Measurements from ENCODE around the gene RPSA. TPM values are rescaled to one million over a fixed set of nuclear protein-coding genes. Genes with fewer than 3 reads are reported as not detected.

Gene RPSA
- total RNA-seq, 4 donors from 2014 or later, result 460 to 1,003 (median 843) TPM

DNA sequence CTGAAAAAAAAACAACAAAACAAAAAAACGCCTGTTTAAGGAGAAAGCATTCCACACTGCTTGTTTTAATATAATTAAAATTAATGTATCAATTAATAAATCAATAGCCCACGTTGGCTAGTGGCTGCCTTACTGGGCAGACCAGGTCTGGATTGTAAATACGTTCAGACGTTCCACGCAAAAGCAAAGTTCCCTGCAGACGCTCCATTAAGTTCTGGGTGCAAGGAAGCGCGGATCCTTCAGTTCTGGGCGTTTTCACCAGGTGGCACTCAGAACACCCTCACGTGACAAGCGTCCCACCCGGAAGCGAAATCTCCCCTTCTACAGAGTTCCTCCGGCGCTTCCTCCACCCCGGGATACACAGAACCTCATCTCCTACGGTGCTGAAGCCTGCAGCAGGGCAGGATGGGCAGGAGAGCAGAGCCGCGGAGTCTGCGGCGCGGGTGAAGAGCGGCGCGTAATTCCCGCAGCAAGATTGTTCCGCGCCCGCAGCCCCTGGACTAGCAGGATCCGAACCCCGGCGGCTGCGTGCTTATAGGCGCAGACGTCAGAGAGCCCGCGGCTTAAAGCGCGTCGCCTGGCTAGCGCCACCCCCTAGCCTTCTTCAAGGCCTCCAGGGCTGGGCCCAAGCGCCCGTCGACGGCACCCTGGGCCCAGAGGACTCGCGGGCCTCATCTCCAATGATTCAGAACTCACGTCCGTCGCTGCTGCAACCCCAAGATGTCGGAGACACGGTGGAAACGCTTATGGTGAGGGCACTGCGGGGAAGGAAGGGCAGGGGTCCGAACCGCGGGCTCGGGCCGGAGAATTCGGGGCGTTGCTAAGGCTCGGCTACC, 23.3 kb upstream of the RPSA start, which contains the start of gene SLC25A38:
Gene SLC25A38, plus strand, starts transcription at position 326 of the 836 bp plus-strand sequence. Its CDS starts 355 bp downstream, at position 681.
- 0% methylated on average over 2 to 60 of the region's 62 CpGs for WGBS, 2 donors (ENCODE audit: low coverage in 1 of 2)
- Histone ChIP-seq H3K27me3 (no peaks in the 10 kb centered on the region), H3K9me3 (no peaks in the 10 kb centered on the region), H3K36me3 (no peaks in the 10 kb centered on the region), H3K27ac (peak within 1 kb of the TSS; percentile 94 to 98 (median 96)), H3K4me3 (peak within 1 kb of the TSS; percentile 56 to 81 (median 72)), H3K4me1 (peaks cover 10 to 45% (median 25%) of the 10 kb centered on the region in 4 donors)
- peak; percentile 85 for DNase-seq
- peak; percentile 48 to 64 (median 55) for TF ChIP-seq POLR2AphosphoS5 (IDR thresholded peaks at IDR 0.05)
- TF ChIP-seq, protein P1, sequence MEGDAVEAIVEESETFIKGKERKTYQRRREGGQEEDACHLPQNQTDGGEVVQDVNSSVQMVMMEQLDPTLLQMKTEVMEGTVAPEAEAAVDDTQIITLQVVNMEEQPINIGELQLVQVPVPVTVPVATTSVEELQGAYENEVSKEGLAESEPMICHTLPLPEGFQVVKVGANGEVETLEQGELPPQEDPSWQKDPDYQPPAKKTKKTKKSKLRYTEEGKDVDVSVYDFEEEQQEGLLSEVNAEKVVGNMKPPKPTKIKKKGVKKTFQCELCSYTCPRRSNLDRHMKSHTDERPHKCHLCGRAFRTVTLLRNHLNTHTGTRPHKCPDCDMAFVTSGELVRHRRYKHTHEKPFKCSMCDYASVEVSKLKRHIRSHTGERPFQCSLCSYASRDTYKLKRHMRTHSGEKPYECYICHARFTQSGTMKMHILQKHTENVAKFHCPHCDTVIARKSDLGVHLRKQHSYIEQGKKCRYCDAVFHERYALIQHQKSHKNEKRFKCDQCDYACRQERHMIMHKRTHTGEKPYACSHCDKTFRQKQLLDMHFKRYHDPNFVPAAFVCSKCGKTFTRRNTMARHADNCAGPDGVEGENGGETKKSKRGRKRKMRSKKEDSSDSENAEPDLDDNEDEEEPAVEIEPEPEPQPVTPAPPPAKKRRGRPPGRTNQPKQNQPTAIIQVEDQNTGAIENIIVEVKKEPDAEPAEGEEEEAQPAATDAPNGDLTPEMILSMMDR (IDR thresholded peaks at IDR 0.05), result peak; percentile 17 to 55 (median 41)
- no peak for TF ChIP-seq EP300 (IDR thresholded peaks at IDR 0.05; ENCODE audit: low read depth)
- TF ChIP-seq POLR2A (IDR thresholded peaks at IDR 0.05), result peak; percentile 58
- intact Hi-C loops (cut with DNase I; ENCODE audit: low total_unique reads), result loop anchor here (2.0 to 10.0 kb wide), 2 partner anchors 24 to 278 kb away; partner anchors contain the start of genes GORASP1, RPSA and TTC21A
- in situ Hi-C loops (cut with MboI; ENCODE audit: low pct_ligation_motif_present in 1 of 4, low pct_unique_long_range_greater_than_20kb in 1 of 4, low sequenced_read_pairs in 3 of 4), result loop anchor here (25.0 kb wide), 2 partner anchors 171 to 196 kb away; partner anchors contain the start of gene XIRP1 (in 3 of the 4)

DNA sequence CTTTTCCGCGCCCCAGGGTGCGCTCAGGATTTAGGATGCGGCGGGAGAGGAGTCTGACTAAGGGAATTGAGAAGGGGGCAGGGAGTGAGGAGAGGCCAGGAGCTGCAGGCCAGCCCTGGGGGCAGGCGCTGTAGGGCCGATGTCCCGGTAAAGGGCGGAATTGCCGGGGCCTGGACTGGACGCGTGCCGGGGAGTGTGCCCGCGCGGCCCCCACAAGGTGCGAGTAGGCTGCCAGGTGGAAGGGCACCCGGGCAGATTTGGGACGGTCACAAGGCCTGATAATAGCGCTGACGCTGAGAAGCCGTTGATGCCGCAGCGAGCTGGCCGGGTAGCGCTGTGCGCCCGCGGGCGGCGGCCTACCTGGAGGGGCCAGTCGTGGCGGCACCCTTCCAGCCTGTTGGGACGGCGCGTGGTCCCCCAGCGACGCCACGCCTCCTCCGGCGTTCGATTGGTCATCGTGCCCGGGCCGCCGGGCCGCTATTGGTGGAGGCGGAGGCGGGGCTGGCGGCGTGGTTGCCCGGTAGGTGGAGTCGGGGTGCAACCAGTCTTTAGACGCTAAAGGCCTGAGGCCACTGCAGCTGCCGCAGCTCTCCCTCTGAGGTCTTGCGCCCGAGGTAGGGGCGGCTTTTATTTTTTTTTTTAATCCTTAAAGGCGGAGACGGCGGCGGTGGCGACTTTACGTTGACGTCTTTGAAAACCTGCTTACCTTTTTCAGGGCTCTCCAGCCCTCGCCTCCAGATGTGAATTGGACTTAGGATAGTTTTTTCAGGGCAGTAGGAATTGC, 22.4 kb upstream of the RPSA start:
- Histone ChIP-seq H3K4me3 (peak overlapping the region; percentile 56 to 81 (median 72)), H3K9me3 (no peaks in the 10 kb centered on the region), H3K36me3 (no peaks in the 10 kb centered on the region), H3K27me3 (no peaks in the 10 kb centered on the region), H3K27ac (peak overlapping the region; percentile 94 to 98 (median 96)), H3K4me1 (peaks cover 10 to 49% (median 28%) of the 10 kb centered on the region in 4 donors)
- TF ChIP-seq POLR2AphosphoS5 (IDR thresholded peaks at IDR 0.05) (peak; percentile 91 to 94 (median 91)), POLR2A (IDR thresholded peaks at IDR 0.05) (peak; percentile 92), EP300 (IDR thresholded peaks at IDR 0.05; ENCODE audit: low read depth) (no peak)
- TF ChIP-seq, protein P1 (IDR thresholded peaks at IDR 0.05), result peak in 1 of 5 experiments; percentile 8
- WGBS, 2 donors (ENCODE audit: low coverage in 1 of 2), result 1% methylated on average over 63 of the region's 66 CpGs; no CpG with 5 or more reads in 1 of the 2 donors
- DNase-seq, result peak; percentile 98
- in situ Hi-C loops (cut with MboI; ENCODE audit: low pct_ligation_motif_present in 1 of 4, low pct_unique_long_range_greater_than_20kb in 1 of 4, low sequenced_read_pairs in 3 of 4), result loop anchor here (25.0 kb wide), 2 partner anchors 172 to 197 kb away; partner anchors contain the start of gene XIRP1 (in 3 of the 4)
- intact Hi-C loops (cut with DNase I; ENCODE audit: low total_unique reads), result loop anchor here (2.0 to 10.0 kb wide), 2 partner anchors 23 to 279 kb away; partner anchors contain the start of genes GORASP1, RPSA and TTC21A

DNA sequence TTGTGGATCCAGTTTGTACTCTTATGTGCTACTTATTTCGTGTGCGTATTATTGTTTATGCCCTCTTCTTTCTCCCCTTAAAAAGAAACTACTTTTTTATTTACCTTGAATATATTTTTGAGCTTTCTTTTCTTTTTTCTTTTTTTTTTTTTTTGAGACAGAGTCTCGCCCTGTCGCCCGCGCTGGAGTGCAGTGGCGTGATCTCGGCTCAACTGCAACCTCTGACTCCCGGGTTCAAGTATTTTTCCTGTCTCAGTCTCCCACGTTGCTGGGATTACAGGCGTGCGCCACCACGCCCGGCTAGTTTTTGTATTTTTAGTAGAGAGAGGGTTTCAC, 21.9 kb upstream of the RPSA start:
- peaks cover 10 to 49% (median 28%) of the 10 kb centered on the region in 4 donors for H3K4me1 ChIP-seq
- H3K27me3 ChIP-seq, result no peaks in the 10 kb centered on the region
- intact Hi-C loops (cut with DNase I; ENCODE audit: low total_unique reads) (loop anchor here (10.0 kb wide), 1 partner anchor 280 kb away; the partner anchor contains the start of genes GORASP1 and TTC21A), in situ Hi-C loops (cut with MboI; ENCODE audit: low pct_ligation_motif_present in 1 of 4, low pct_unique_long_range_greater_than_20kb in 1 of 4, low sequenced_read_pairs in 3 of 4) (loop anchor here (25.0 kb wide), 2 partner anchors 172 to 197 kb away; partner anchors contain the start of gene XIRP1 (in 3 of the 4))
- WGBS, 2 donors (ENCODE audit: low coverage in 1 of 2), result 0 to 32% methylated on average over 2 to 14 of the region's 14 CpGs
- no peaks in the 10 kb centered on the region for H3K9me3 ChIP-seq
- H3K36me3 ChIP-seq, result no peaks in the 10 kb centered on the region
- TF ChIP-seq EP300 (IDR thresholded peaks at IDR 0.05; ENCODE audit: low read depth) (no peak), POLR2A (IDR thresholded peaks at IDR 0.05) (no peak), POLR2AphosphoS5 (IDR thresholded peaks at IDR 0.05) (no peak)
- TF ChIP-seq, protein P1 (IDR thresholded peaks at IDR 0.05), result no peak
- H3K27ac ChIP-seq, result peak overlapping the region; percentile 94 to 98 (median 96)
- no peak for DNase-seq
- H3K4me3 ChIP-seq, result peak overlapping the region in 3 of 4 donors; percentile 56 to 81 (median 77)

Measured in transverse colon (tissue), 4 donors.